Ovary (tissue), 3 donors: ENCODE data around the gene HSPA6.
"Not testable (repeated sequence)": the region's sequence is repeated elsewhere in the genome, so short reads cannot be mapped to it uniquely, and the experiment has no call there.

Source experiments
- CTCF ChIP-seq, 3 donors: fragments of 450-650 bp in 2 of 3; fragments of 200-600 bp in 1 of 3; IDR thresholded peaks; one replicate each; pipeline versions ENCODE4 v1.5.1 to v1.8.0; 2016 to 2022; ENCODE audit warnings: antibody characterized with exemption in 3 of 3, mild to moderate bottlenecking in 1 of 3
- EP300 ChIP-seq: sonication (generic); formaldehyde crosslinking; IDR thresholded peaks from one replicate; pipeline ENCODE4 v1.6.1; 2017; ENCODE audit warnings: antibody characterized with exemption
- POLR2A ChIP-seq: fragments of 450-650 bp; IDR thresholded peaks from one replicate; pipeline ENCODE4 v1.6.1; 2017; ENCODE audit warnings: antibody characterized with exemption, mild to moderate bottlenecking, moderate library complexity
- donor health status: DM: no; HTN: no; CAD: no.

- not testable (repeated sequence) for TF ChIP-seq CTCF (IDR thresholded peaks at IDR 0.05); EP300
- peak; percentile 13 for TF ChIP-seq POLR2A
Observed at GRCh38 chr1:161523817-161524741, at the start of gene HSPA6.
